GM04504 (cell line): ENCODE measurements around the gene CLDN19.

Experiments used
- DNase-seq: peaks from one replicate; pipeline ENCODE4 v3.0.0-alpha.2; 2012; ENCODE audit warnings: low read depth

Gene CLDN19, protein sequence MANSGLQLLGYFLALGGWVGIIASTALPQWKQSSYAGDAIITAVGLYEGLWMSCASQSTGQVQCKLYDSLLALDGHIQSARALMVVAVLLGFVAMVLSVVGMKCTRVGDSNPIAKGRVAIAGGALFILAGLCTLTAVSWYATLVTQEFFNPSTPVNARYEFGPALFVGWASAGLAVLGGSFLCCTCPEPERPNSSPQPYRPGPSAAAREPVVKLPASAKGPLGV

DNA sequence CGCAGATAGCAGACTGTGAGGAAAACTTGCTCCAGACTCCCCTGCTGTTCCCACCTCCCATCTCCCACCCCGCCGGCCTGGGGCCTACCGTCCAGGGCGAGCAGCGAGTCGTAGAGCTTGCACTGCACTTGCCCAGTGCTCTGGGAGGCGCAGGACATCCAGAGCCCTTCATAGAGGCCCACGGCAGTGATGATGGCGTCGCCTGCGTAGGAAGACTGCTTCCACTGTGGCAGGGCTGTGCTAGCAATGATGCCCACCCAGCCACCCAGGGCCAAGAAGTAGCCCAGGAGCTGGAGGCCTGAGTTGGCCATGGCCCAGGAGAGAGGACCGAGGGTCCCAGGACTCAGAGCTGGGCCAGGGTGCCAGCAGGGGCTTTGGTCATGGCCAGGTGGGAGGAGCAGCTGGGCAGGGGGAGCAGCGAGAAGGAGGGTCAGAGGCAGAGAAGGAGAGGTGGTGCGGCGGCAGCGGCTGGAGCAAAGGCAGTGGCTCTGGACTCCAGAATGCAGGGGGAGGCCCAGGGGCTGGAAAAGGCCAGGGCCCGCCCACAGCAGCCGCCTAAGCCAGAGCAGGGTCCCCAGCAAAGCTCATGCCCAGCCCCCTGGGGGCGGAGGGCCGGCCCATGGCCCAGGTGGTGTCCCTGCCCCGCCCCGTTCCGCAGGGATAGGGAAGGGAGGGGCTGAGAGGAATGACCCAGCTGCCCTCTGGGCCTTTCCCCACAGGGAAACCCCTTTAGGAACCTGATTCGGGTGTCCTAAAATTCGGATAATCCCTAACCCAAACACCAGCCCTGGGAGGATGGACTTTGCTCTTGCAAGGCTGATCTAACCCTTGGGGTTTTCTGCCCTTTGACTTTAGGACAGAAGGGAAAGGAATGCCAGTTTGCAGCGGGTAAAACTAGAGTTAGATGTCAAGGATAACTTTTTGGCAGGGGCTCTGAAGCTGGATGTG, at the start of gene CLDN19:
TSS of gene CLDN19 (minus strand) at position 484 of the 948 bp plus-strand sequence. CDS start at position 311, 173 bp downstream.
- no peak for DNase-seq

DNA sequence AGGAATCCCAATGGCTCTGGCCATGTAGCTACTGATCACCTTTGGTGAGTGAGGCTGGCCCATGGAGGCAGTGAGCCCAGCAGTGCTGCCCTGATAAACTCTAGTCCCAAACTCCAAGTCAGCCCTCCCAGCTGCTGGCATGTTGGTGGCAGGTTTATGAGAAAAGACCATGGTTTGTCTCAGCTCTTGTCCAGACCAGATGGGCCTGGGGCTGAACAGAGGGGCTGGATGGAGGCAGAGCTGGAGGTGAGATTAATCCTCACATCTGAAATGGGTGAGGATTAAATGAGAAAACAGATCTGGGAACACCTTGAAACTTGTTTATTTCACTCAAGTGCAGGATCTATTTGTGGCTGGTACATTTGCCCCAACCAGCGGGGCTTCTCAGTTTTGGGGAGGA, 48.0 kb upstream of the CLDN19 start:
- DNase-seq, result no peak

DNA sequence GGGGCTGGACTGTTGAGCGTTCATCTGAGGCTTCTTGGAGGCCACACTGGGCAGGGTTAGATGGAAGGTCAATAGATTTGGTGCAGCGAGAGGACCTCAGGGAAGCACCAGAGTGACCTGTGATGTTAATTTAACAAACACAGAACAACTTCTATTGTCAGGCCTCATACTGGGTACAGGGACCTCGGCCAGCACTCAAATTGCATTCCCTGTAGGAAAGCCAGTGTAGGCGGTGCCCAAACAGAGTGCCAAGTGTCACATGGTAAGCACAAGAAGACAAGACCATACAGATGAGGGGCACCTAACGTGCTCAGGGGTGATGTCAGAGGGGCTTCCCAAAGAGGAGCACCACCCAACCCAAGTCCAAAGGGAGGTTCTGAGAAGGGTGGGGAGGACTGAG, 46.1 kb upstream of the CLDN19 start:
- DNase-seq, result no peak

DNA sequence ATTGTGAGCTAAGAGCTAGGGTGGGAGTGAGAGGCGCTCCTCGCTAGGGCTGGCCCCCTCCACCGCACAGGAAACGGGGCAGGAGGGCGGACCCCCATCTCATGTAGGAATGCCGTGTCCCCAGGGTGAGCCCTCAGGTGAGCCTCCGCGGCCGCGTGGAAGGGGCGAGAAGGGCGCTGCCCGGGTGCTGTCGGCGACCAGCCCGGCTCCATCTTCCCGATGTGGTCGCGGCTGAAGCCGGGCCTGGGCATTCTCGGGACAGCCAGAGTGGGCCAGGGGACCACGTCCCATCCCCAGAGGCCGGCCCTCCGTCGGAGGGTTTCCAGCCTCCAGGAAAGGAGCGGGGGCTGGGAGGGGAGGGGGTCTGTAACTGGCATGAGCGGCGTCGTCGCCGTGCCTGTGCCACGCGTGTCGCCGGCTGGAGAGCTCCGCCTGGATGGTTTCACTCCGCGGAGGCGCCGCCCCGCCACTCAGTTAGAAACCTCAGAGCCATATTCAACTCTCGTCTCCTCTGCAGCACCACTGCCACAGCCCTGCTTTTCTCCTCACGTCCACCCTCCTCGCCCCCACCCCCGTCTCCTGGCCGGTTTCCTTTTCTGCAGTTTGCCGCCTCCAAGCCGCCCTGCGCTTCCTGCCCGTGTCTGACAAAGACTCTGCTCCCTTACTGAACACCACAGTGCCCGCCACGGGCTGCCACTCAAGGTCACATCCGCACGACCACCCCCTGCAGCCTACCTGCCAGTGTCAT, 45.1 kb upstream of the CLDN19 start, which contains the start of gene TMEM269:
TSS of gene TMEM269 (plus strand) at position 46 of the 748 bp plus-strand sequence. CDS start 4,903 bp downstream, outside the sequence.
- DNase-seq, result no peak

DNA sequence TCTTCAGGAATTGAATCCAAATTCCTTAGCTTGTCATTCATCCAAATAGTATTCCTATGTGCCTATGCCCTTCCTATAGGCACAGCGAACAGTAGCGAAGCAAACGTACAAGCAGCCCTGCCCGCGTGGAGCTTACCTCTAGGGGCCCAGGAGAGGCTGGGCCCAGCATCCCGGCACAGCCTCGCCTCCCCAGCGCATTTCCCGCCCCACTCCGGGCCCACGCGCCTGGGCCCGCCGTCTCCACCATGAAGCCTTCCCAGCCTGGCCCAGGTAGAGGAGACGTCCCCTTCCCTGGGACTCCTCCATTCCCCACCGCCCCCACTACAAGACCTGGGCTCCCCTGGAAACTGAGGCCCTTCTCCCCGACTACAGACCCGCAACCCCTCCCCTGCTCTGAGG, 44.5 kb upstream of the CLDN19 start:
- no peak for DNase-seq

DNA sequence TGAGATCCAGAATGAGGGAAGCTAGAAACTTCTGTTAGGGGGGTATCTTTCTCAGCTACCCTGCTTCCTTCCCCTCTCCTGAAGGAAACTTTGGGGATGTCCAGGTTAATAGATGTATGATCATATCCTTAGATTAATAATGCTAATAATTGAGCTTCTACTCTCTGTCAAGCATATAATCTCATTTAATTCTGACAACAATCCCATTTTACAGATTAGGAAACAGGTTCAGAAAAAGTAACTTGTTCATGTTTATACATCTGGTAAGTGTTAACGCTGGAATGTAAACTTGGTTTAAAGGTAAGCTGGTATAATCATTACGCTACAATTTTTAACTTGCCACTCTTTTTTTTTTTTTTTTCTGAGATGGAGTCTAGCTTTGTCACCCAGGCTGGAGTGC, 43.1 kb upstream of the CLDN19 start:
- DNase-seq, result no peak

DNA sequence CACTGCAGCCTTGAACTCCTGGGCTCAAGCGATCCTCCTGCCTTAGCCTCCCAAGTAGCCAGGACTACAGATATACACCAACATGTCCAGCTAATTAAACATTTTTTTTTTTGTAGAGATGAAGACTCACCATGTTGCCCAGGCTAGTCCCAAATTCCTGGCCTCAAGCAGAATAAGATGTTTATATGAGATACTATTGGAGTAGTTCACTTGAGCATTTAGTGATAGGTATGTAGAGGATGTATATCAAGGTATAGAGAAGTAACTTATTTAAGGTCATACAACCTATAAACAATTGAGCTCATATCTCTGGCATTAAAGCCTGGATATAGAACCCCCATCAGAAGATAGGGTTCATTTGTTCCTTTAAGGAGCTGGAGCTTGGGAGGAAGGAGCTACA, 40.1 kb upstream of the CLDN19 start:
- no peak for DNase-seq

DNA sequence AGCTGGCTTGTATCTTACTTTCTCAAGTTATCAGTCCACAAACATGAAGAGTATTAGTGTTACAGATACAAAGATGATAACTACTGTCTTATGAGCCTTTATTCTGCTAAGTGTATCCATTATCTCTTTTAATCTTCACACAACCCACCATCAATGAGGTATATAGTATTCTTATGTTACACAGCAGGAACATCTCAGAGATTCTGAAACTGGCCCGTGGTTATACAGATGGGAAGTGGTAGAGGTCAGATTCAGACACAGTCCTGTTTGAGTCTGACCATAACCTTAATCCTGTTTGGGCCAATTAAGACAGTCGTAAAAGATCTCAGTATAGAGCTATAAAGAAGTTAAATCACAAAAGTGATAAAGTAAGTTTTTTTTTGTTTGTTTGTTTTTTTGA, 39.7 kb upstream of the CLDN19 start:
- DNase-seq, result no peak

DNA sequence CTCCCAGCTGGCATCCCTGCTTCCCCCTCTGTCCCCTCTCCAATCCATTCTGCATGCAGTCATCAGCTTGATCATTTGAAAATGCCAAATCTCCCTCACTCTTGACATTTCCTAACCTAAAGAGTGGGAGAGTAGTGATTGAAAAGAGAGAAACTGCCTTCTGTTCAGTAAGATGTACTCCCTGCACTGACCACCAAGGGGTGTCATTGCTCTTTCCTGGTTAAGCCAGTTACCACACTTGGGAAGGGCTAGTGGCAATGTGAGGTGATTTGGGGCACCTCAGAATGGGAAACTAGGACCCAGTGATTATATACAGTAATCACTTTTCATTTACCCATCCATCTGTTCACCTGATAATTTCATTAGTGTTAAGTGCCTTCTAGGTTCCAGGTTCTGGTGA, 37.8 kb upstream of the CLDN19 start:
- no peak for DNase-seq

DNA sequence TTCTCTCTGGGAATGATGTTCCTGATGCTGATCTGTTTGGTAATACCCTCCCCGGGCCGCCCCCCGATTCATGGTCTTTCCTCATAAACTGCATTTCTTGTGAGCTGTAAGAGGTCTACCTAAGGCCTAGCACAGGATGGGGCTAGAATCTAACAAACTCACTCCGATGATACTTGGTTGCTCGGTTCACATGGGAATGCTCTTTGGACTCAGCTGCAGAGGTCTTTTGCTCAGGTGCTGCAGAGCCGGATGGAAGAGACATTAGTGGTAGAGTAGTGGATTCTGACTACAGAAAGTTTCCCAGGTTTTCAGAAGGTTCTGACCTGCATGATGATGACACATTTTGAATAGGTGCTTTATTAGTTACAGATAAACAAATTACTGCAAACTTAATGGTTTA, 36.5 kb upstream of the CLDN19 start:
- DNase-seq, result no peak

DNA sequence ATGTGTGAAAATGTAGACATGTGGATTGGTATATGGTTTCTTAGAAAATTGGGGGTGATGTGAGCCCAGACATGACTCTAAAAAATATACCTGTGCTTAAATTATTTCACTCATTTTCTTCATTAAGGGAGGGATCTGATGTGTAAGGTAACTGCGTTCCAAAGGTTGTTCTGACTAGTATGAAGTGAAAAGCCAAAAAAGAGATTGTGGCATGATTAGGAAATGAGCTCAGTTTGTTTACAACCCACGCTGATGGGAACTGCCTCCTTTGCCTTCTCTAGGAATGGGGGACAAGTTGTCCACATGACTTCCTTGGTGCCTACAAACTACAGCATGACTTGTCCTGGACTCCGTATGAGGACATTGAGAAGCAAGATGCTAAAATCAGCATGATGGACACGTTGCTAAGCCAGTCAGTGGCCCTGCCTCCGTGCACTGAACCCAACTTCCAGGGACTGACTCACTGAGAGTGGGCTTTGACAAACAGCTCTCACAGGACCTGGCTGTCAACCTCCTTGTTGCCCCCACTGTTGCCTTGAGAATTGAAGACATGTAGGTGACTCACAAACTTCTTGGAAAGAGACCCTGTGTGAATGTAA, 35.0 kb upstream of the CLDN19 start:
- no peak for DNase-seq

DNA sequence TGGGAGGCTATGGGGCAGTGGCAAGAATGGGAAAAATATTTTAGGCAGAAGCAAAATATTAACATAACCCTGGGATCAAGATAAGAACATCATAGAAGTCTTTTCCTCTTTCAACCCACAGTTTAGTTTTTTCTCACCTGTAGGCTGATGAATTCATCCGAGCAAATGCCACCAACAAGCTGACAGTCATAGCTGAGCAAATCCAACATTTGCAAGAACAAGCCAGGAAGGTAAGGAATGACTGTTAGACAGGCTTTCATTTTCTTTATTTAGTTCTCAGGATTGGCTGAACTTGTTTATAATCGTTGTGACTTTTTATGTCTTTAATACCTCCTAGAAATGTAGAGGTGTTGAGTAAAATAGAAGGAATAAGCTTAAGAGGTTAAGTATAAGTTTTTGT, 33.4 kb upstream of the CLDN19 start:
- DNase-seq, result no peak

DNA sequence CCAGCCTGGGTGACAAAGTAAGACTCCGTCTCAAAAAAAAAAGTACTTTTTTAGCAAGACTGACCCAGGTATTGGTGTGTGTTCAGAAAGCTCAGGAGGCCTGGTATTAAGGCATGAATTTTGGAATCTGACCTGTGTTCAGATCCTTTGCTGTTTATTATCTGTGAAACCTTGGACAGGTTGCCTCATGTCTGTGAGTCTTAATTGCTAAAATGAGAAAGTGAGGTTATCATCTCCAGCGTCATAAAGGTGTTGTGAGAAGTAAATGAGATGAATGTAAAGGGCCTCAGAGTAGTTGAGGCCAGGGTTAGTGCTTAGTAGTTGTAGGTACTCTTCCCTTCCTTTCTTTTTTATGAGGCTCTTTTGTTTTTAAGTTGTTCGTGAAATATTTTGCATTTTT, 29.8 kb upstream of the CLDN19 start:
- DNase-seq, result no peak

DNA sequence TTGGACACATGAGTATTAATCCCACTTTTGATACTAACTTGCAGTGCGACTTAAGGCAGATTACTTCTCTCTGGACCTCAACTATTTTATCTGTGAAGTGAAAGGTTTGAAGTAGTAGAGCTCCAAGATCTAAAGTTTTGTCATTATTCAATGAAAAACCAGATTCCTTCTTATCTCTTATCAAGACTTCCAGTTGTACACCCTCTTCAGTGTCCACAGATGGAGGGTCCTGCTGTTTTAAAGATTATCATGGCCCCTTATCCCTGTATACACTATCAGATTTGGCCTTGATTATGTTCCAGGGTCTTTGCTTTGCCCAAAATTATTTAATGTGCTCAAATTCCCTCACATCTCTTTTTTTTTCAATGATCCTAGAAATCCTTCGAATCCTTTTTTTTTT, 28.1 kb upstream of the CLDN19 start:
- no peak for DNase-seq

DNA sequence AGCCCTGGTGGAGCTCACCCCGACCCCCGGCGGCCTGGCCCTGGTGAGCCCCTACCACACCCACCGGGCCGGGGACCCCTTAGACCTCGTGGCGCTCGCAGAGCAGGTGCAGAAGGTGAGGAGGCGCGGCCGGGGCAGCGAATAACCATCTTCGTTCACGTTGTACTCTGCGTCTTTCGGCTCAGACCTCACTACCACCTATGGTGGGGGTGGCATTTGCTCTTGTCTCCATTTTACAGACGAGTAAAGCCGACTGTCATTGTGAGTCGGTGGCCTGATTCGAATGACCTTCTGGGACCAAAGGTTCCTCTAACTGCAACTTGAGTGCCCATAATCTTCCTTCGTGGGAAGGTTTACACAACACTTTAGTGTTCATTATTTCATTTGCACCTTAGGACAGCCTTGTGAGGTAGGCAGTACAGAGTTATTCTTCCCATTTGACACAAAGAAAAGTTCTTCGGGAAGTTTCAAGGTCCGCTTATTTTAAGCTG, 27.5 kb upstream of the CLDN19 start:
- DNase-seq, result no peak

DNA sequence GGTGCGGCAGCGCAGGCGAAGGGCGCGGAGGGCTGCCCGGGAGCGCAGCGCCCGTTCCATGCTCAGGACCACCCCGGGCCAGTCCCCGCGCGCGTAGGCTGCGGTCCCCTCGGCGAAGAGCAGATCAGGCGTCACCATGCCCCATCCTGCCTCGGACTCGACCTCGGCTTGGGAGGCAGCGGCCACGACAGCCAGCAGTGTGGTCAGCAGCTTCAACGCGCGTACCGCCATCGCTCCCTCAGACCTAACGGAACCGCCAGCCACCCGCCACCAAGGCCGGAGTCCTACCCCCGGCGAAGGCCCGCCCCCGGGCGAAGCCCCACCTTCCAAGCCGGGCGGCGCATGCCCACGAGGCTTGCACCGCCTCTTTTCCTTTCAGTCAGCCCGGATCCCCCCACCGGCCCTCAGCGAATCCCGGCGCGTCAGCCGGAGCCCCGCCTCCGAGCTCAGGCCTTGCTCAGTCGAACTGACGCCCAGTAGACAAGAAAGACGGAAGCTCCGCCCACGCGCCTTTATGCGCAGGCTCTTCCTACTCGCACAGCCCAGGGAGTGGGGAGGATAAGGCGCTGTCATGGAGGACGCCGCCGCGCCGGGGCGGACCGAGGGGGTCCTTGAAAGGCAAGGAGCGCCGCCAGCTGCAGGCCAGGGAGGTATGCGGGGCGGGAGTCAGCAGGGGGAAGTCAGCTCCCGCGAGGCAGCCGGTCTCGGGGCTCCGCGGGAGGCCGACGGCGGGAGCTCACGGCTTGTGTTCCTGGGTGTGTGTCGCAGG, 26.9 kb upstream of the CLDN19 start, which contains the start of the genes C1orf50 and P3H1:
TSS of gene C1orf50 (plus strand) at position 509 of the 769 bp plus-strand sequence. CDS start at position 572, 63 bp downstream.
TSS of gene P3H1 (minus strand) at position 288 of the 769 bp plus-strand sequence. CDS start at position 231, 57 bp downstream.
- DNase-seq, result peak; percentile 98

DNA sequence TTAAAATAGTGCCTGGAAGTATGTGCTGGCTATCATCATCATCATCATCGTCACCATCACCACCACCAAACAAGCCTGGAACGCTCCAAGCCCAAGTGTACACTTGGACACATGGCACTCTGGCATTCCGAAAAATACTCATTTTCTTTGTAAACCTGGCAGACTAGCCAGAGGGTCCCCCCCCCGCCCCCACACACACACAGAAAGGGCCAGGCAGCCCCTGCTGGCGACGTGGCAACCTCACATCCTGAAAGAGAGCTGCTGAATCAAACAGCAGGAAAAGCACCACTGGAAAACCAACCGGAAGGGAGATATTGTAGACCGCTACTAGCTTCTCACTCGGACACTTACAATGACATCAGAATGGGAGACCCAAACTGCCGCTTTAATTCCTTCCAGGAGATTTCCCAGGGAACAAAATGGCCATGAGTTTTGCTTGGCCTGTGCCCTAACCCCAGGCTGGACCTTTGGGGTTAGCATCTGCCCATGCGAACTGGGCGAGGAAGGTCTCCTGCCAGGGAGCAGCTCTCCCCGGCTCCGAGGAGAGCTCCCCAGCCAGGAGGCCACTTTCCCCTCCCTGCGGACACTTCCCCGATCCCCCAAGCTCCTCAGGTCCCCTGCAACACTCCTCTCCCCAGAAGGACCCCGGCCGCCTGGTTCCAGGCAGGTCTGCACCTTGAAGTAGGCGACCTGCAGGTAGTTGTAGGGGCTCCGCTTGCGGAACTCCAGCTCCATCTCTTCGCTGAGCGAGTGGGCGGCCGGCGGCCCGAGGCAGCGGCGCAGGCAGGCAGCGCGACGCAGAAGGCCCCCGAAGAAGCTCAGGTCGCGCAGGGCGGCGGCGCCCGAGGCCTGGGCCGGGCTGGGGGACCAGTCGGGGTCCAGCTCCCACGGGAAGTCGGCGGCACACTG, 26.1 kb upstream of the CLDN19 start:
- no peak for DNase-seq

DNA sequence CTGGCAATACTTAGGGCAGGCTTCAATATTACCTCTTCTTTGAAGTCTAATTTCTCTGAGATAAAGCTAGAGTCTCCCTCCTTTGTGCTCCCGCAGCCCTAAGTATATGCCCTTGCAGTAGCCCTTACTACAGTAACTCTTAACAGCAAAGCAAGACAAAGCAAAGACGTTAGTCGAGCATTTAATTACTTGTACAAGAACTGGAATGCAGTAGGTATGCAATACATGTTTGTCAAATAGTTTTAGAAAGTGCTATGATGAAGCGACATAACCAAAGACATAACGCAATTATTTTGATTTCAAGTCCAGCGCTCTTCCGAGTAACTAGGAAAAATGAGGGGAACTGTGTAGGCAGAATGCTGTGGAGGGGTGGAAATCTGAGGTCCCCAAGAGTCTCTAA, 25.2 kb upstream of the CLDN19 start:
- DNase-seq, result no peak

DNA sequence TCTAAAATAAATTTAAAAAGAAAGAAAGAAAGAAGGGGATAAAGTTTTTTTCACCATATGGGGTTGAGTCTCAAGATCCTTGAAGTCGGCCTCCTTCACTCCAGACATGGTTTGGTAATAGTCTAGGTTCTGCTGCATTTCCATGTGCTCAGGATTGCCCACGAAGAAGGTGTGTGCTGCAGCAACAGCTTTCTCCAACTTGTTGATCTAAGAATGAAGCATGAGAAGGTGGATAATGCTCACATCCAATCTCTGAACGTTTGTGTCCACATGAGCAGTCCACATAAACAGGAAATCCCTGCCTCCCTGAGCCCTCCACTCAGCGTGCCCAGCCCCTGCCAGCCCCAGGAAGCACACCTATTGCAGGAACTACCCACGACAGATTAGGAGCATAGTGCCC, 22.2 kb upstream of the CLDN19 start:
- no peak for DNase-seq

DNA sequence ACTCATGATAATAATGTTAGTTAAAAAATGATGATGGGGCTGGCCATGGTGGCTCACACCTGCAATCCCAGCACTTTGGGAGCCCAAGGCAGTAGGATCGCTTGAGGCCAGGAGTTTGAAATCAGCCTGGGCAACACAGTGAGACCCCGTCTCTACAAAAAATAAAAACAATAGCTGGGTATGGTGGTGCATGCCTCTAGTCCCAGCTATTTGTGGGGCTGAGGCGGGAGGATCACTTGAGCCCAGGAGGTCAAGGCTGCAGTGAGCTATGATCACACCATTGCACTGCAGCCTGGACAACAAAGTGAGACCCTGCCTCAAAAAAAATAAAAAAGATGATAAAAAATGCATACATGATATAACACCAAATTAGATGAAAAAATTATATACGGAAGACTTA, 21.5 kb upstream of the CLDN19 start:
- DNase-seq, result no peak
